ENCODE results near the gene GFOD1. TPM values are rescaled to one million over a fixed set of nuclear protein-coding genes. Genes with fewer than 3 reads are reported as not detected.

GFOD1 gene
- total and polyA plus RNA-seq, 10 of the 15 experiments (the other 5 are each of a cell fraction or from before 2014, with no cell fraction given), result 6.5 to 41.4 (median 16.0) TPM

DNA sequence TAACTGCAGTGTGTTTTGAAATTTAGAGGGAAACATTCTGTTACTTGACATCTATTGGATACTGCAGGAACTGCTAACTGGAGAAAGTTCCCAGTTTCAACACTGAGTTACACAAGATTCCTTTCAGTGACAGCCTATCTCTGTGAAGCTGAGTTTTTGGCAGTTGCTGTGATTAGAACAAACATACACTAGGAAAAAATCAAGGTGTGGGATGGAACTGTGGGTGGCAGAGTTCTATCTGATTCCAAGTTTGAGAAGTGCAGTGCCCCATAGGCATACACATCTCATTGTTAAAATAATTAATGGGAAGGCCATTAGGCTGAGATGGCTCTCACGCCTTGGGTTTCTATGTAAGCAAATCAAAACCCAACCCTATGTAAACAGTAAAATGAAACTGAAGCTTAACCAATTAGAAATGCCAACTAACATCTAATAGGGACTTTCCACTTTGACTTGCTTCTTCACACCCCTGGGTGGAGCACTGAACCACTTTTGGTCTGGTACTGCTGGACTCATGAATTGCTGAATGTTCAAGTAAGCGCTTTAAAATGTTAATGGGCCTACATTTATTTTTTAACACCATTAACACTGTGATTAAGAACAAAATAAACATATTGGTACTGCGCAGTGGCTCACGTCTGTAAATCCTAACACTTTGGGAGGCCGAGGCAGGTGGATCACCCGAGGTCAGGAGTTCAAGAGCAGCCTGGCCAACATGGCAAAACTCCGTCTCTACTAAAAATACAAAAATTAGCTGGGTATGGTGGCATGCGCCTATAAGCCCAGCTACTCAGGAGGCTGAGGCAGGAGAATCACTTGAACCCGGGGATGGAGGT, 103.9 kb downstream of the GFOD1 start (continued):
- TF ChIP-seq SMAD5 (IDR thresholded peaks at IDR 0.05; ENCODE audit: low read depth) (no peak), MTA2 (IDR thresholded peaks at IDR 0.05; ENCODE audit: low read depth) (peak; percentile 90), IRF4 (IDR thresholded peaks at IDR 0.05; ENCODE audit: low read depth, low read length) (0 out of 2 replicates have a peak, but pooled peaks have one; percentile 27), RAD21 (IDR thresholded peaks at IDR 0.05; ENCODE audit: insufficient read depth, low read depth, low read length) (peak; percentile 83), EZH2 (IDR thresholded peaks at IDR 0.05; ENCODE audit: borderline replicate concordance, control insufficient read depth, low read depth, low read length) (no peak), HDGF (IDR thresholded peaks at IDR 0.05) (no peak), ASH2L (IDR thresholded peaks at IDR 0.05; ENCODE audit: borderline replicate concordance, low read depth) (no peak), KLF5 (IDR thresholded peaks at IDR 0.05; ENCODE audit: partially characterized antibody) (no peak), CBX5 (IDR thresholded peaks at IDR 0.05; ENCODE audit: low read depth) (0 out of 2 replicates have a peak, but pooled peaks have one; percentile 28)
- TF ChIP-seq, protein P1, sequence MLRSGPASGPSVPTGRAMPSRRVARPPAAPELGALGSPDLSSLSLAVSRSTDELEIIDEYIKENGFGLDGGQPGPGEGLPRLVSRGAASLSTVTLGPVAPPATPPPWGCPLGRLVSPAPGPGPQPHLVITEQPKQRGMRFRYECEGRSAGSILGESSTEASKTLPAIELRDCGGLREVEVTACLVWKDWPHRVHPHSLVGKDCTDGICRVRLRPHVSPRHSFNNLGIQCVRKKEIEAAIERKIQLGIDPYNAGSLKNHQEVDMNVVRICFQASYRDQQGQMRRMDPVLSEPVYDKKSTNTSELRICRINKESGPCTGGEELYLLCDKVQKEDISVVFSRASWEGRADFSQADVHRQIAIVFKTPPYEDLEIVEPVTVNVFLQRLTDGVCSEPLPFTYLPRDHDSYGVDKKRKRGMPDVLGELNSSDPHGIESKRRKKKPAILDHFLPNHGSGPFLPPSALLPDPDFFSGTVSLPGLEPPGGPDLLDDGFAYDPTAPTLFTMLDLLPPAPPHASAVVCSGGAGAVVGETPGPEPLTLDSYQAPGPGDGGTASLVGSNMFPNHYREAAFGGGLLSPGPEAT (IDR thresholded peaks at IDR 0.05; ENCODE audit: low read depth), result peak; percentile 98

Data from GM12878 (cell line).